Stimulated activated CD8-positive, alpha-beta memory T cell treated with anti-CD3 and anti-CD28 coated beads, Interleukin-2, amount 100 ng/mL, for 1 hour (primary cell): ENCODE results near the gene HNRNPH2.

Experiments used
- DNase-seq, 2 donors: peaks; one replicate each; pipeline ENCODE4 v3.0.0-alpha.2; 2020; ENCODE audit warnings: low read depth in 2 of 2

The HNRNPH2 gene

DNA sequence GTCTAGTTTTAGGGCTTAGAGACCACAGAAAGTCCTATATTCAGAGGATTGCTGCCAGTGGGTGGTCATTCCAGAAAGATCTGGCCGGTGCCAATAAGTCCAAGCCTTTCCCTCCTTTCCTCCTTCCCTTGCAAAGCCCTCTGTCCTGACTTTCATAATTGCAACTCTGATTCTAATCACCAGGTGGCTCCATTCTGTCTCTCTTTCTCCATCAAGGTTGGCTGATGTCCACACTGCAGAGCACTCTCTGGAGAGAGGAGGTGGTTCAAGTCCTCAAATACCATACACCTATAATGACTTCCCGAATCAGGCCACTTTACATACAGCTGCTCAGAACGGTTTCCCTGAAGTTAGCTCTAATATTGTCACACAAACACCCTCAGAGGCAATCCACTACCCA lies 54.9 kb downstream of the HNRNPH2 start:
- no peak for DNase-seq
